GM08714 (cell line): Measurements from ENCODE around the gene LASP1NB.

ENCODE experiments used
- H3K4me3 ChIP-seq: fragments of 200-500 bp; sonication (Bioruptor generic); 2 replicates; pipeline ENCODE4 v1.5.1; 2014; ENCODE audit warnings: mild to moderate bottlenecking, low read length, inconsistent platforms
- ZNF274 ChIP-seq: IDR thresholded peaks from 2 replicates; pipeline ENCODE4 v1.6.1; 2012; ENCODE audit warnings: mild to moderate bottlenecking, low read depth, low read length

LASP1NB gene

DNA sequence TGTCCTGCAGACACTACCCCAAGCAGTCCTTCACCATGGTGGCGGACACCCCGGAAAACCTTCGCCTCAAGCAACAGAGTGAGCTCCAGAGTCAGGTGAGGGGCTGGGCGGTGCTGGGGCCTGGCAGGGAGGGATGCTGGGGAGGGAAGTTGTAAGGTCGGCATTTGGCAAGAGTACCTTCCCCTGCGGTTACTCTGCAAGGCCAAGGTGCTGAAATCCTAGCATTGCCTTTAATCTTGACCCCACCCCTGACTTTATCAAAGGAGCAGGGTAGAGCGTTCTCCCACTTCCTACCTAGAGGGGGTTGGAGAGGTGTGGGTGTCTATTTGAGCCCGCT lies 35.0 kb upstream of the LASP1NB start:
- H3K4me3 ChIP-seq = no peak overlapping the region
- TF ChIP-seq ZNF274 = no peak

DNA sequence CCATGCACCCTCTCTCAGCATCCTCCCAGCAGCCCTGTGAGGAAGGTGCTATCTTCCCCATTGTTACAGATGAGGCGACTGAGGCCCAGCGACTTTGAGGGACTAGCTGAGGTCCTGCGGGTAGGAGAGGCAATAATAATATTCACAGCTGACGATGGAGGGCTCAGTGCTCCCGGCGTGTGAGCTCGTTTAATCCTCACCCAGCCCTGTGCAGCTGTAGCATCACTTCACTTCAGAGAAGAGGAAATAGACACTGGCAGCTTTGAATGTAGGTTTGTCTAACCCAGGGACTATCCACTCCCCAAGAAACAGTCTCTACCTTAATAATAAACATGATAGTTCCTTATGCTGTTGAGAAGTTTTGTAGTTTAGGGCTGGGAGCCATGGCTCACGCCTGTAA lies 34.0 kb upstream of the LASP1NB start:
- TF ChIP-seq ZNF274 = no peak
- H3K4me3 ChIP-seq = no peak overlapping the region

DNA sequence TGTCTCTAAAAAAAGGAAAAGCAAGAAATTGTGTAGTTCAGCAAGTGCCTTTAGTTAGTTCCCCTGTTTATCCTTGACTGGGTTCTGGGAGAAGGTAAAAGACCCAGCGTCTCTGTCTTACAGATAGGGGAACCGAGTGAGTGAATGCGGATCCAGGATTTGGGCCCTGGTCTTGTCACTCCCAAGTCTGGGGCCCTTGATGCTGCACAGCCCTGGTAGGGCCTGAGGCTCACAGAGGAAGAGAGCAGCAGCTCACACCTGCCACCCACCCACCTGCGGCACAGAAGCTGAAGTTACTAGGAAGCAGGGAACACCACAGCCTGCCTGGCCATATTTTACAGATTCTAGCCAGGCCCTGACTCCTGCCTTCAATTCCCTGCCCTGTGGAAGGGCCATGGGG lies 33.3 kb upstream of the LASP1NB start:
- no peak for TF ChIP-seq ZNF274
- H3K4me3 ChIP-seq = no peak overlapping the region

- H3K4me3 ChIP-seq = no peak overlapping the region
- no peak for TF ChIP-seq ZNF274
Observed at GRCh38 chr17:38892620-38893019, 32.8 kb upstream of the LASP1NB start.

DNA sequence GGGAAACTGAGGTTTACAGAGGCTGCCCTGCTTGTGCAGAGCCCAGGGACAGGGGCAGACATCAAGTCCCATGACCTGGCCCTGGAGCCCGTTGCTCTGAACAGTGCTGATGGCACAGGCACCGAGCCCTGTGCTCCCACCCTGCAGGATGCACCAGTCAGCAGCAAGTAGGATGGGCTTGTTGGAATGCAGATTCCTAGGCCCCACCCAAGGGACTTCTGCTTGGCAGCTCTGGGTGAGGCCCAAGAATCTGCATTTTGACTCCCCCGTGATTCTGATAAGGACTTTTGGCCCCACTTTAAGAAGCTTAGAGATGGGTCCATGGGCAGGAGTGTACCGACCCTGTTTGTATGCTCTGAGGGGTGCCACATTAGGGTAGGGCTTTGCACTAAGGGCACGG lies 32.3 kb upstream of the LASP1NB start:
- H3K4me3 ChIP-seq = no peak overlapping the region
- TF ChIP-seq ZNF274 = no peak

DNA sequence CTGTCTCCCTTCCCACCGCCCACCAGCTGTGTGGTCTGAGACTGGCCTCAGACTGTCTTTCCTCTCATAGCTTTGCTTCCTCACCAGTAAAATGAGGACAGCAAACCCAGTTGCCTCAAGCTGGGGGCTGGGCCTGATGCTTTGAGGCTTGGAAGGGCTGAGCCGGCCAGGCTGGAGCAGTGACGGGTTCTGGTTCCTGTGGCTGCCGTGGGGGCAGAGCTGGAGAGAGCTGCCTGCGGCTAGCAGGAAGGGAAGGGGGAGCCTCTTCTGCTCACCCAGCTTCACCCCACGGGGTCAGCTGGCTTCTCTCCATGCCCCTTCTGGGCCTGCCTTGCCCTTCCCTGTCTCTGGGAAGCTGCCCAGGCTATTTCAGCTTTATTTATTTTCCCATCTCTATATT lies 31.8 kb upstream of the LASP1NB start:
- H3K4me3 ChIP-seq = no peak overlapping the region
- no peak for TF ChIP-seq ZNF274

DNA sequence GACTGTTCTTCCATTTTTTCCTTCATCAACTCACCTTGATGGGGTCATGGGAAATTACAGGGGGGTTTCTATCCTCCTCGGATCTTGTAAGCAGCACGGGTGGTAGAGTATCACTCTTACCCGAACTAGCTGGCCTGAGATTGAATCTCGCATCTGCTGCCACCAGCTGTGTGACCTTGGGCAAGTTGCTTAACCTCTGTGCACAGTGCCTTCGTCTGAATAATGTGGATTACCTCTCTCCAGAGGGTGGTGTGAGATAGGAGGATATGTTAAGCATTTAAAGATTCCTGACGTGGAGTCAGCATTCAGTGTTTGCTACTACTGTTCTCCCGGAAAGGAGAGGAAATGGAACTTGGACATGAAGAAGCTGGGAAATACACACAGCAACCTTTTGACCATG lies 31.1 kb upstream of the LASP1NB start:
- no peak for TF ChIP-seq ZNF274

GRCh38 chr17:38896346-38896954 lies 29.0 kb upstream of the LASP1NB start:
- no peak for TF ChIP-seq ZNF274
- no peak overlapping the region for H3K4me3 ChIP-seq

More for the DNA sequence above, 31.1 kb upstream of the LASP1NB start:
- H3K4me3 ChIP-seq = no peak overlapping the region

- TF ChIP-seq ZNF274 = no peak
- H3K4me3 ChIP-seq = no peak overlapping the region
Observed at GRCh38 chr17:38897176-38897575, 28.2 kb upstream of the LASP1NB start.

DNA sequence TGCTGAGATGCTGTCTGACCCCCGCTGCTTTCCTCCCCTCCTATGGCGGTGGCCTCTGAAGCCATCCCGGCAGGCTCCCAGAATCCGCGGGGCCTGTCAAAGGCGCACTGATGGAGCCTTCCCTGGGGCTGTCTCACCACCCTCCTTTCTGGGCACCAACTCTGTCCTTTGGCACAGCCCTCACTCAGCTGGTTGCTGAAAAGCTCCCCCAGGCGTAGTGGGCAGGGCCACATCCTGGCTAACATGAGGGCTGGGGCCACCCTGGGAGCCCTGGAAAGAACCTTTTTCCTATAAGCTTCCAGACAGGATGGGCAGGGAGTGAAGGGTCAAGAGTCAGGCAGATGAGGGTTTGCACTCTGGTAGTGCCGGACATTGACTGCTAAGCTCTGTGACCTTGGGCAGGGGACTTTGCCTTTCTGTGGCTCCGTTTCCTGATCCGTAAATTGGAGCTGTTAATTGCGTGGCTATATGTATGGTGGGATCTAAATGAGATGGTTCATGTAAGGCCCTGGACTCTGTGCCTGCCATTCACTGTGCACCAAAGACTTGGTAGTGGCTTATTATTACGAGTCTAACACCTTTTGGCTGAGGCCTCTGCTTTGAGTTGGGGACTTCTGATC lies 27.6 kb upstream of the LASP1NB start:
- H3K4me3 ChIP-seq = no peak overlapping the region

GRCh38 chr17:38898291-38898679 lies 27.1 kb upstream of the LASP1NB start:
- no peak for TF ChIP-seq ZNF274
- peak overlapping the region; percentile 4; the same call in 1 of the 2 replicates for H3K4me3 ChIP-seq

More for the DNA sequence above, 27.6 kb upstream of the LASP1NB start:
- TF ChIP-seq ZNF274 = no peak

DNA sequence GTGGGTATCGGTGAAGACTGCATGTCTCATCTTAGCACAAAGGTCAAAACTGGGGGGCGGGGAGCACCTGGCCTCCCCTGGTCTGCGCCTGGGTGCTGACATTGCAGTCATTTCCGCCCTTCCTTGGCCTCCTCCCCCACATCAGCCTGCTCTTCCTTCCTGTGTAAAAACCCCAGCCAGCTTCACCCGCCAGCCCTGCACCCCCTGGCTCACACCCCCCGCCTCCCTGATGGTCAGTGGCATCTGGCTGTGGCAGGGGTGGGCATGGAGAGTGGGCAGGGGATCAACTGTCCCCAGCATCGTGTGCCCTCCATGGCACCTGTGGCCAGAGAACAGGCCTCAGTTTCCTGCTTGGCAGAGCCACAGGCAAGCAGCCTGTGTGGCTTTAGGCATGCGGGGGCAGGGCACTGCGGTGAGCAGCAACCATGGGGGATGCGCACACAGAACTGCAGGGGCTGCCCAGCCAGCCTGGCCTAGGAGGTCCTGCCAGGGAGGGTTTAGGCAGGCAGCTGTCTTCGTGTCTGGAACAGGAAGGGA lies 26.5 kb upstream of the LASP1NB start:
- peak overlapping the region; percentile 1; the same call in 1 of the 2 replicates for H3K4me3 ChIP-seq
- no peak for TF ChIP-seq ZNF274

- no peak for TF ChIP-seq ZNF274
- H3K4me3 ChIP-seq = no peak overlapping the region; the same call in 1 of the 2 replicates
Observed at GRCh38 chr17:38899421-38899820, 26.0 kb upstream of the LASP1NB start.

DNA sequence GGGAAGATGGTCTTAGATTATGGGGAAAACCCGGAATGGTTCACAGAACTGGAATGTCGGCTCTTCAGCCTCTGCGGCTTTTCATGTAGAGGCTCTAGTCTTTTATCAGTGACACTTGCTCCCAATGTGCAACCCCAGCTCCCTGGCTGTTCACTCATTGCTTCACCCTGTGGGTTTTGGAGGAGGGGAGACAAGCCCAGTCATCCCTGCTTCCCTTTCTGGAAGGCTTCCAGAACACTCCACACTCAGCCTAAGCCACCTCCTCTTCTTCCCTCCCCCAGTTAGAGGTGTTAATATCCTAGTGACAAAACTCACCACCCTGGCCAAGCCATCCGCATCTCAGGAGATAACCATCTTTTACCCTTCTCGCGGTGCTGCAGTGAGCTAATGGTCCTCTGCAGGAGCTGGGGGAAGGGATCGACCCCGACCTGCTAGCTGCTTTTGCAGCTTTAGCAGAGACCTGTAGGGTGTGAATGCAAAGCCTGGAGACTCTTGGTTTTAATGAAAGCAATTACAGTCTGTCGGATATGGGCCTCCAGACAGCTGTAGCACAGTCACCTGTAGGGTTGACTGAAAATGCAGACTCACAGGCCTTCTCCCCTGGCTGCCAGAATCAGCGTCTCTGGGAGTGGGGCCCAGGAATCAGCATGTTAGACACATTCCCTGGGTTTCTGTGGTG lies 24.3 kb upstream of the LASP1NB start:
- TF ChIP-seq ZNF274 = no peak
- H3K4me3 ChIP-seq = no peak overlapping the region

DNA sequence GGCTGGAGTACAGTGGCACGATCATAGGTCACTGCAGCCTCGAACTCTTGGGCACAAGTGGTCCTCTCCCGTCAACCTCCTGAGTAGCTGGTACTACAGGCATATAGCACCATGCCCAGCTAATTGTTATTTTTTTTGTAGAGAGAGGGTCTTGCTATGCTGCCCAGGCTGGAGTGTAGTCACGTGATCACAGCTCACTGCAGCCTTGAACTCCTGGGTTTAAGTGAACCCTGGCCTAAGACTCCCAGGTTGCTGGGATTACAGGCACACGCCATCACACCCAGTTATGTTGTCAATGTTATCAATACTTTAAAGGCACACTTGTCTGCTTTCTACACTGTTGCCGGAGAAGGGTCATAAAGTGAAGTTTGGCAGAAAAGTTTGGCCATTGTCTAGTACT lies 22.0 kb upstream of the LASP1NB start:
- no peak for TF ChIP-seq ZNF274
- no peak overlapping the region for H3K4me3 ChIP-seq
